ENCODE data around the gene CRACR2A.

The CRACR2A gene

GRCh38 chr12:3752096-3752709 lies 706 bp downstream of the CRACR2A start:
- no peak for DNase-seq

GRCh38 chr12:3751151-3752095 lies 1.5 kb downstream of the CRACR2A start:
- DNase-seq, result no peak

- no peak for DNase-seq
These were observed 2.3 kb downstream of the CRACR2A start for GRCh38 chr12:3750616-3751015.

- no peak for DNase-seq
These were observed 4.3 kb downstream of the CRACR2A start for GRCh38 chr12:3748620-3749019.

GRCh38 chr12:3747976-3748619 lies 4.8 kb downstream of the CRACR2A start:
- no peak for DNase-seq

- DNase-seq, result no peak
These were observed 5.4 kb downstream of the CRACR2A start for GRCh38 chr12:3747543-3747942.

GRCh38 chr12:3746758-3747157 lies 6.2 kb downstream of the CRACR2A start:
- no peak for DNase-seq

- no peak for DNase-seq
These were observed 7.8 kb downstream of the CRACR2A start for GRCh38 chr12:3745152-3745551.

- no peak for DNase-seq
These were observed 8.5 kb downstream of the CRACR2A start for GRCh38 chr12:3744229-3744901.

- DNase-seq, result no peak
These were observed 9.1 kb downstream of the CRACR2A start for GRCh38 chr12:3743803-3744202.

- DNase-seq, result no peak
These were observed 10.8 kb downstream of the CRACR2A start for GRCh38 chr12:3741882-3742672.

- DNase-seq, result no peak
These were observed 12.3 kb downstream of the CRACR2A start for GRCh38 chr12:3740480-3741231.

GRCh38 chr12:3735432-3735831 lies 17.5 kb downstream of the CRACR2A start:
- DNase-seq, result no peak

- no peak for DNase-seq
These were observed 20.0 kb downstream of the CRACR2A start for GRCh38 chr12:3732901-3733300.

GRCh38 chr12:3730111-3730510 lies 22.8 kb downstream of the CRACR2A start:
- DNase-seq, result no peak

GRCh38 chr12:3728686-3729085 lies 24.2 kb downstream of the CRACR2A start:
- no peak for DNase-seq

- no peak for DNase-seq
These were observed 24.9 kb downstream of the CRACR2A start for GRCh38 chr12:3727877-3728632.

- DNase-seq, result no peak
These were observed 25.6 kb downstream of the CRACR2A start for GRCh38 chr12:3727354-3727753.

- no peak for DNase-seq
These were observed 26.5 kb downstream of the CRACR2A start for GRCh38 chr12:3726456-3726855.

- no peak for DNase-seq
These were observed 27.4 kb downstream of the CRACR2A start for GRCh38 chr12:3725388-3726115.

Measured in NCI-H2227 treated with DMSO at 0.1 percent for 48 hours (cell line).